Skeletal muscle satellite cell (primary cell): ENCODE data around the gene MEG3.

ENCODE experiments used
- H3K27me3 ChIP-seq: 2 replicates; pipeline ENCODE4 v1.7.0; 2013; ENCODE audit warnings: low read length; ENCODE audit not compliant: control insufficient read depth, insufficient read depth
- H3K36me3 ChIP-seq: 2 replicates; pipeline ENCODE4 v1.7.0; 2013; ENCODE audit warnings: mild to moderate bottlenecking, control low read depth, low read length; ENCODE audit not compliant: insufficient read depth
- H3K4me1 ChIP-seq: 2 replicates; pipeline ENCODE4 v1.7.0; 2013; ENCODE audit warnings: low read length; ENCODE audit not compliant: control insufficient read depth, insufficient read depth
- H3K4me2 ChIP-seq: 2 replicates; pipeline ENCODE4 v1.7.0; 2013; ENCODE audit warnings: mild to moderate bottlenecking, low read length
- H3K4me3 ChIP-seq: 2 replicates; pipeline ENCODE4 v1.7.0; 2013; ENCODE audit warnings: low read length
- H3K9ac ChIP-seq: 2 replicates; pipeline ENCODE4 v1.7.0; 2013; ENCODE audit warnings: mild to moderate bottlenecking, low read depth, low read length, moderate library complexity
- H3K9me3 ChIP-seq: replicated peaks from 2 replicates; pipeline ENCODE4 v1.7.0; 2013; ENCODE audit warnings: mild to moderate bottlenecking, control low read depth, low read length

MEG3 gene

DNA sequence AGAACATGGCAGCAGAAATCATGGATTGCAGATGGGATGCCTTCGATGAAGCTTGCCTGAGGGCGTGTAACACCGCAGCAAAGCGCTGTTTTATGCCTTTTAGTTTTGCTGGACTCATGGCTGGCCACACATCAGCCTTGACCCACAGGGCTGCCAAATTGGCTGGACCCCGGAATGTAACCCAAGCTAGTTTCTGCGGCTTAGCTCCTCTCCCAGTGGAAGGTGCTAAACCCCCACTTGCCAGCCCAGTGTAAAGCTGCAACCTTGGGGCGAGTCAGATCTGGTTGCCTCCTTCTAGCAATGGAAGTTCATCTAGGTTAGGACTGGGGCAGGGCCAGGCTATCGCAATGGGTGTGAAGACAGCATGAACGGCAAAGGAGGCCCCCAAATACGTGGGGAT lies 38.3 kb downstream of the MEG3 start:
- no peak overlapping the region for H3K4me2 ChIP-seq
- H3K4me3 ChIP-seq = no peak overlapping the region
- peaks cover 13% of the 10 kb centered on the region for H3K4me1 ChIP-seq
- H3K9ac ChIP-seq = no peak overlapping the region
- peaks cover 47% of the 10 kb centered on the region for H3K36me3 ChIP-seq
- no peaks in the 10 kb centered on the region for H3K27me3 ChIP-seq
- H3K9me3 ChIP-seq = no peaks in the 10 kb centered on the region

DNA sequence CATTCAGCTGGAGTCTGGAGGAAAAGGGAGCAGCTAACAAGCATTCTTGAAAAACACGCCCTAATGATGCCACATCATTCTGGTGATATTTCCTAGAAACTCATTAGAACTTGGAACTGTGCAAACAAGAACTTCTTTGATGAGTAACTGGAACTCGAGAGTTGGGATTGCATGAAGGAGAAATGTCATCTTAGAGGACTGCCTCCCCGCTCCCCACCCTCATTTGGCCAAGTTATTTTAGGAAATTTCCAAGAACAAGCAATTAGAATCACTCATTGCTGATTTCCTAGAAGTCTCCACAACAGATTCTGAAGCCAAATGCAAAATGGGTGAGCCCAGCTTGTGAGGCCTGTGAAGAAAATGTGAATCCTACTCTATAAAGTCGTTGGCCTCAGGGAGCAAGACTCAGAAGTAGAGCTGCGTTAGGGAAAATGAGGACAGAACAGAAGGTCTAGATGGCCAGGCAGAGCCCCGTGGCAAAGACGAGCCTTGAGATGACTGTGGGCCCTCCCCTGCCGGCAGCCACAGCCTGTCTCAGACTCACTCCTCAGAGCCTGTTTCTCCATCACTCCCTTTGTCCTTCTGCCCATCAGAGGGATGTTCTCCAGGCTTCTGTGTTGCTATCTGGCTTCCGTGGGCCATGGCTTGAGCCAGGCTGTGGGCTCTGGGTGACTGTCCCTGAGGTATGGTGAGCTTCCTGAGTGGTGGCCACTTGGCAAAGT lies 39.2 kb downstream of the MEG3 start:
- H3K4me3 ChIP-seq = no peak overlapping the region
- H3K36me3 ChIP-seq = peaks cover 47% of the 10 kb centered on the region
- no peak overlapping the region for H3K9ac ChIP-seq

DNA sequence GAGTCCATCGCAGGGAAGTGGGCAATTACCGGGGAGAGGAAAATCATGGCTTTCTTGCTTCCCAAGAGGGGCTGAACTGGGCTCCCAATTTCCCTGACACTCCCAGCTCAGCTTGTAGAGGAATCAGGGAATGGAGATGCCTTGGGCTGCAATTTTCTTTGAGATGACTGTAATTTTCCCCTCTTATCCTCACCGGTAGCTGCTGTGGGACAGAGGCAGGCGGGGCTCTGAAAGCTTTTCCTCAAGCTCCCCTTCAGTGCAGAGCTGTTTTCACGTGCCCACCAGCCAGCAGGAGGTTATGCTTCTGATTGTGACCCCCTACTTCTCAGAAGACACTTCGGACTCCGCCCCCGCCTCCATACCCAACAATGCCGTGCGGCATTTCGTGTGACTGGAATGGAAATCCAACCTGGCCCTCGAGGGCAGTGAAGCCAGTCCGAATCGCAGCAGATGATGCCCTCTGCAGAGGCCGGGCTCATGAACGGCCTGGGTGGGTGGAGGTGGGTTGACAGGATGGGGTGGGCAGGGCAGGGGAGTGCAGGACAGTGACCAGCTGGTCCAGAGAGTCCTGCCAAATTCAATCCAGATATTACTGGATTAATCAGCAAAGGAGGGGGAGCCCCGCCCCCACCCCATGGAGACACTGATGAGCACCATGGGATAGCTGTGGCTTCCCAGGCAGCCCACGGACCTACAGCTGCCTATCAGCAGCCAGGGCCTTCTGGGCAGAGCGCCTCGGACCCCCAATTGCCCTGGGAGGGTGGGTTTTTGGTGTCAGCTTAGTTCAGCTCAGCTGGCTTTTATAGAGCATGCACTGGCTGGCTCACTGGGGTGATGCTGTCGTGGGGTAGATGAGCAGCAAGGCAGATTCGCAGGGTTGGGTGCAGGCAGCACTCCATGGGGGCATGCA lies 40.0 kb downstream of the MEG3 start:
- no peak overlapping the region for H3K4me2 ChIP-seq
- H3K27me3 ChIP-seq = no peaks in the 10 kb centered on the region
- H3K9ac ChIP-seq = no peak overlapping the region
- no peak overlapping the region for H3K4me3 ChIP-seq
- no peaks in the 10 kb centered on the region for H3K9me3 ChIP-seq
- H3K4me1 ChIP-seq = peaks cover 13% of the 10 kb centered on the region
- H3K36me3 ChIP-seq = peaks cover 44% of the 10 kb centered on the region

More for the DNA sequence above, 39.2 kb downstream of the MEG3 start:
- H3K4me1 ChIP-seq = peaks cover 13% of the 10 kb centered on the region
- no peaks in the 10 kb centered on the region for H3K9me3 ChIP-seq
- H3K27me3 ChIP-seq = no peaks in the 10 kb centered on the region
- no peak overlapping the region for H3K4me2 ChIP-seq

DNA sequence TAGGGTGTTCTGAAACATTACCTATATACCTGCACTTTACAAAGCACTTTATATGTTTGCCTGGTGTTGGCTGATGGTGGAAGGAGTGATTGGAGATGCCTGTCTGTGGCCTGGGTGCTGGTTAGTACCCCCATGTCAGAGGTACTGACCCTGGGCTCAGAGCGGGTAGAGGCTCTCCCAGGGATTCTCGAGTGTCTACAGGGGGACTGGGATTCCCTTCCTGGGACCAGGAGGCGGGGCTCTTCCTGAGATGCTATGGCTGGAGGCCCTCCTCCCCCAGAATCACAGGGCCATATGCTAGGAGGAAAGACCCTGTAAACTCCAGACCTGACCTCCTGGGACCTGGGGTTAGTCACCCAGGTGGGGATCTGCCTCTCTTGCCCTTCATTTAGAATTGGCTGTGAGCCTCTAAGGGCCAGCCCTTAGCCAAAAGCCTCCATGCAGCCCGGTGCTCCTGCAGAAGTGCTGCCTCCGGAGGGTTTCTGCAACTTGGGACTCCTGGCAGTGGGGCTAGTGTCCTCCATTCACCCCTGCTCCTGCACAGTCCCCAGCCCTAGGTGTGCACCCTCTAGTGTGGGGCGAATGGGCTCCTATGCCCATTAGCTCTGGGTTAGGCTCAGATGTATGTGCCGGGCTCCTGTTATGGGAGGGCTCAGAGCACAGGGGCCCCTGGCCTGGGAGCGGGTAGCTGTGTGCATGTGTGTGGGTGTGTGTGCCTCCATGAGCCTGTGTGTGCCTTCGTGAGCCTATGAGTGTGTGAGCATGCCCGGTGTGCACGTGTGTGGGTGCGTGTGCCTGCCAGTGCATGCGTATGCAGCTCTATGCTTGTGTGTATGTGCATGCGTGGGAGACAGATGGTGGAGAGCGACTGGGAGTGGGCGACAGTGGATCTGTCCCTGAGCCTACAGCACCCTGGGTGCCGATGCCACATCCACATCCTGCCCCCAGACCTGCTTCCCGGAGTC lies 41.0 kb downstream of the MEG3 start:
- H3K4me1 ChIP-seq = peaks cover 16% of the 10 kb centered on the region
- H3K36me3 ChIP-seq = peaks cover 44% of the 10 kb centered on the region
- H3K27me3 ChIP-seq = no peaks in the 10 kb centered on the region
- no peak overlapping the region for H3K9ac ChIP-seq
- H3K9me3 ChIP-seq = no peaks in the 10 kb centered on the region
- no peak overlapping the region for H3K4me3 ChIP-seq
- no peak overlapping the region for H3K4me2 ChIP-seq

DNA sequence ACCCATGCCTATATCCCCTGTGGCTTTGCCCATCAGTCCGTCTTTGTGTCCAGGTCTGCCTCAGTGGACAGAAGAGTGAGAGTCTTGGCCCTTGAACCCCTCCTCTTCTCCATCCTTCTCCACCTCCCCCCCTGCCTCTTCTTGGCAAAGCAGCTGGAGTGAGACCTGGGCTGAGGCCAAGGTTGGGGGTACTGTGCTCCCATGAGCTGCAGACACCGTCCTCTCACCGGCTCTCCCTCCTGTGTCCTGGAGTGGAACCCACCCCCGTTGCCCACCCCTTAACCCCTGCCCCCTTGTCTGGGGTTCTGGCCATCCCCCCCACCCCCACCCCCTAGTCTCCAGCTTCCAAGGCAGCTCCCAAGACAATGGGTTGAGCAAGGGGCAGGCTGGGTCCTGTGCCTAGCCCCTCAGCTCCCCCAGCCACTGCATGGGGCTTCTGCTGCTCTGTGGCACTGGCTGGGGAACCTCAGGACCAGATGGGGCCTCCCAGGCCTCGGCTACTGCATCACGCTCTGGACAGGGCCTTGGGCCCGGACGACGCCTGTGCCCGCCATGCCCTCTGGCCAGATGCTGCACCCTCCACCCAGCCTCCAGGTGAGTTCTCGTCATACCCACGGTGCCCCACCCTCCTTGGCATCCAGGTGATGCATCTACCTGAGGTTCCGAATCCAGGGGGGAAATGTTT lies 41.9 kb downstream of the MEG3 start:
- H3K4me2 ChIP-seq = no peak overlapping the region
- H3K9ac ChIP-seq = no peak overlapping the region
- H3K27me3 ChIP-seq = no peaks in the 10 kb centered on the region
- H3K36me3 ChIP-seq = peaks cover 38% of the 10 kb centered on the region
- H3K9me3 ChIP-seq = no peaks in the 10 kb centered on the region
- H3K4me1 ChIP-seq = peaks cover 16% of the 10 kb centered on the region
- no peak overlapping the region for H3K4me3 ChIP-seq

DNA sequence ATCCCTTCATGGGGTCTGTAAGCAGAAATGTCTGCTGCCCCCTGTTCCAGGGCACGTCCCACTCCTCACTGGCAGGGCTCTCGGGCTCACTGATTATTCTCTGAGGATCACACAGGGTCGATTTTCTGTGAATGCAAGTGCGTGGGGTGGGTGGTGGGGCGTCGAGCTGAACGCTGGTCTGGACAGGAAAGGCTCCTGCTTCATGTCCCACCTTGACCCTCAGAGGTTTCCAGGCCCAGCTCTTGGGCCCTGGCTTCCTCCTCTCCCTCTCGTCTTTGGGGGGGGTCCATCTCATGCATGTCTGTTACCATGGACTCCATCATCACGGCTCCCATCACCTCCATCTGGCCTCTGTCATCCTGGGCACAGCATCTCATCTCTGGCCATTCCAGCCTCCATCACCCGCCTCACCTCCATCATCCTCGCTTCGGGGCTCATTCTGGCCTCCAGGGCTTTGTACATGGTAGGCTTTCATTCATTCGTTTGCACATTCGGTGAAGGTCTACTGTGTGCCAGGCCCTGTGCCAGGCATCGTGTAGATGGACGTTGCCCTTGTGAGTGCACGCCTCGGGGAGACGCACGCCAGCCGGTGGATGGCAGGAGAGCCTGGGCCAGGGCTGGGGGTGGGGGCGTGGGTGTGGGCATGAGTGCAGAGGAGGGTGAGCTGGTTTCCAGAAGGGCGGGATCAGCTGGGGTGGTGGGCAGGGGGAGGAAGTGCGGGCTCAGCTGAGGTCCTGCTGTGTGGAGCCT lies 42.9 kb downstream of the MEG3 start:
- H3K9ac ChIP-seq = no peak overlapping the region
- H3K4me1 ChIP-seq = peaks cover 16% of the 10 kb centered on the region
- no peaks in the 10 kb centered on the region for H3K9me3 ChIP-seq
- no peaks in the 10 kb centered on the region for H3K27me3 ChIP-seq
- no peak overlapping the region for H3K4me2 ChIP-seq
- H3K4me3 ChIP-seq = no peak overlapping the region
- H3K36me3 ChIP-seq = peaks cover 33% of the 10 kb centered on the region

DNA sequence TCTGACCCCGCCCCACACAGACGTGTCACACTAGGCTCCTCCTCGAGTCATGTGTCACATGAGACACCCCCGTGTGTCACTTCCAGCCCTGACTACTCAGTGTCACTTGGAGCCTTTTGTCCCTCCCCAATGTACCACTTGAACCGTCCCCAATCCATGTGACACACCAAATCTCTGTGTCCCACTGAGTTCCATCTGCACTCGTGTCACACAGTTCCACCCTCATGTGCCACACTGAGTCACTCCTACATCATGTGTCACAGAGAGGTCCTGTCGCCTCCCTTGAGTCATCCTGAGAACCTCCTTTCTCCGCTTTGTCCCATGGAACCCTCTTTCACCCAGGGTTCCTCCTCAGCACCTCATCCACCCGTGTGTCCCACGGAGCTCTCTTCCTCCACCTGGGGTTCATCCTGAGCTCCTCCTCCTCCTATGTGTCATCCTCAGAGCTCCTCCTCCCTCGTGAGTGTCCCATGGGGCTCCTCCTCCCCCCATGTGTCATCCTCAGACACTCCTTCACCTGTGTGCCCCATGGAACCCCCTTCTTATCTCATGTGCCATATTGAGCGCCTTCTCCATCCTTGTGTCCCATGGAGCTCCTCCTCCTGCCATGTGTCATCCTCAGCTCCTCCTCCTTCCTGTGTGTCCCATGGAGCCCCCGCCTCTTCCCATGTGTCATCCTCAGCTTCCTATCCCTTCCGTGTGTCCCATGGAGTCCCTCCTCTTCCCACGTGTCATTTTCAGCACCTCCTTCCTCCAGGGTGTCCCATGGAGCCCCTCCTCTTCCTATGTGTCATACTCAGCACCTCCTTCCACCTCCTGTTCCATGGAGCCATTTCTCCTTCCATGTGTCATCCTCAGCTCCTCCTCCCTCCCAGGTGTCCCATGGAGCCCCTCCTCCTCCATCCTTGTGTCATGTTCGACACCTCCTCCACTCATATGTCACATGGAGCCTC lies 45.6 kb downstream of the MEG3 start:
- H3K27me3 ChIP-seq = no peaks in the 10 kb centered on the region
- peaks cover 19% of the 10 kb centered on the region for H3K36me3 ChIP-seq

DNA sequence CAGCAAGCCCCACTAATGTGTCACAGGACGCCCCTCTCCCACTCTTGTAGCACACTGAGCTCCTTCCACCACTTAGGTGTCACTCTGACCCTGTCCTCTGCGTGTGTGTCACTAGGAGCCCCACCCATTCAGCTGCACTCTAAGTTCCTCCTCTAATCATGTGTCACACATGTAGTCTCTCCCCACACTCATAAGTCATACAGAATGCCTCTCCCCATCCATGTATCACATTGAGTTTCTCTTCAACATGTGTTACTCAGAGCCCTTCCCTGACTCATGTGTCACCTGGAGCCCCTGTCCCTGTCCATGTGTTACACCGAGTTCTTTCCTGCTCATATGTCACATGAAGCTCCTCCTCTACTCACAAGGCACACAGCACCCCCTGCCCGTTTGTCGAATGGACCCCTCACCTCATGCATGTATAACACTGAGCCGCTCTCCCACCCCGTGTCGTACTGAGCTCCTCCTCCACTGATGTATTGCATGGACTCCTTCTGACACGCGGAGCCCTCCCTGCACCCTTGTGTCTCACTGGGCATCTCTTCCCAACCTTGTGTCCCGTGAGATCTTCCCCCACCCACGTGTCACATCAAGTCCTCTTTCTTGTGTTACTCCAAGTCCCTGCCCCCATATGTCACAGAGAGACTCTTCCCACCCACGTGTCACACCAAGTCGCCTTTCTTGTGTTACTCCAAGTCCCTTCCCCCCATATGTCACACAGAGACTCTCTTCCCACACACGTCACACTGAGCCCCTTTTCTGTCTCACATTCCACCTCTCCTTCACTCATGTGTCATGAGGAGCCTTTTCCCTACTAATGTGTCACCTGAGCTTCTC lies 46.6 kb downstream of the MEG3 start:
- no peak overlapping the region for H3K9ac ChIP-seq
- H3K4me3 ChIP-seq = no peak overlapping the region
- H3K36me3 ChIP-seq = peaks cover 18% of the 10 kb centered on the region
- no peak overlapping the region for H3K4me2 ChIP-seq
- H3K27me3 ChIP-seq = no peaks in the 10 kb centered on the region
- peaks cover 4% of the 10 kb centered on the region for H3K4me1 ChIP-seq
- H3K9me3 ChIP-seq = no peaks in the 10 kb centered on the region

More for the DNA sequence above, 45.6 kb downstream of the MEG3 start:
- Histone ChIP-seq H3K9me3 (no peaks in the 10 kb centered on the region), H3K4me3 (no peak overlapping the region), H3K4me2 (no peak overlapping the region), H3K4me1 (peaks cover 4% of the 10 kb centered on the region), H3K9ac (no peak overlapping the region)

DNA sequence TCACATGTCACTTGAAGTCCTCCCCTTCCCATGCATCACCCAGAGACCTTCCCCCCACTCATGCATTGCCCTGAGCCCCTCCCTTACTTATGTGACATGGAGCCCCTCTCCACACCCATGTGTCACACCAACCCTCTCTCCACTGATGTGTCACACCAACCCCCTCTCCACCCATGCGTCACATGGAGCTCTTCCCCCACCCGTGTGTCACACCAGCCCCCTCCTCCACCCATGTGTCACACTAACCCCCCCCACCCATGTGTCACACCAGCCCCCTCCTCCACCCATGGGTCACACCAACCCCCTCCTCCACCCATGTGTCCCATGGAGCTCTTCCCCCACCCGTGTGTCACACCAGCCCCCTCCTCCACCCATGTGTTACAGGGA lies 47.2 kb downstream of the MEG3 start:
- Histone ChIP-seq H3K9ac (no peak overlapping the region), H3K4me3 (no peak overlapping the region), H3K4me1 (peaks cover 4% of the 10 kb centered on the region), H3K27me3 (no peaks in the 10 kb centered on the region), H3K36me3 (peaks cover 24% of the 10 kb centered on the region), H3K4me2 (no peak overlapping the region), H3K9me3 (no peaks in the 10 kb centered on the region)
